HG03095 (cell line): ENCODE data around the gene ABHD5.
"Not testable (repeated sequence)": the region's sequence is repeated elsewhere in the genome, so short reads cannot be mapped to it uniquely, and the experiment has no call there.

Experiments used
- ATAC-seq: cut with Tn5 transposase; IDR thresholded peaks from one replicate; pipeline ENCODE4 v1.9.1; 2021; ENCODE audit warnings: moderate library complexity; ENCODE audit not compliant: unreplicated experiment

The ABHD5 gene

DNA sequence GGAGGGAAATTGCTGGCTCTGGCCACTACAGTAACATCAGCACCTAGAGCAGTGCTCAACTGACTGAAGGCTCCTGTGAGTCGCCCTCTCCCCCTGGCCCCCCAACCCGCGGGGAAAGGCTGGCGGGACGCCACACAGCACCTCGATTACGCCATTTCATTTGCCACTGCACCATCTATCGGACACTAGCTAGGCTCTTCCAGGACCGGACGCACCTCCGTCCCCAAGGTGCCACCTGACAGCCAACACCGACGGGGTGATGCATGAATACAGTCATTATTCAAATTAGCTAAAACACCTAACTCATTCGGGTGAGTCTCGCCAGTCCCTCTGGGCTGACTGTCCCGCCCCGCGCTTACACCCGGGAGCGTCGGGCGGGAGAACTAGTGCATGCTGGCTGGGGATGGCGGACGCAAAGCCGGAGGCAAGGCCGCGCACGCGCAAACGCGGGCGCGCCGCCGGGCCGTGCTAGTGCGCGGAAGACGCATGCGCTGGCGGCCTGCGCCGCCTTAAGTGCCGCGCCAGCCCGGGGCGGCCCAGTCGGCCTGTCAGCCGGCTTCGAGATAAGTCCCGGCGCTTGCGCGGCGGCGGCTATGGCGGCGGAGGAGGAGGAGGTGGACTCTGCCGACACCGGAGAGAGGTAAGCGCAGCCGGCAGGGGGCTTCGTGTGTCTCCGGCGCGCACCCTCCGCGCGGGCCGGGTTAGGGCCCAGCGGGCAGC, at the start of gene ABHD5:
TSS of gene ABHD5 (plus strand) at position 539 of the 720 bp plus-strand sequence. CDS start at position 594, 55 bp downstream.
- ATAC-seq = peak; percentile 80

DNA sequence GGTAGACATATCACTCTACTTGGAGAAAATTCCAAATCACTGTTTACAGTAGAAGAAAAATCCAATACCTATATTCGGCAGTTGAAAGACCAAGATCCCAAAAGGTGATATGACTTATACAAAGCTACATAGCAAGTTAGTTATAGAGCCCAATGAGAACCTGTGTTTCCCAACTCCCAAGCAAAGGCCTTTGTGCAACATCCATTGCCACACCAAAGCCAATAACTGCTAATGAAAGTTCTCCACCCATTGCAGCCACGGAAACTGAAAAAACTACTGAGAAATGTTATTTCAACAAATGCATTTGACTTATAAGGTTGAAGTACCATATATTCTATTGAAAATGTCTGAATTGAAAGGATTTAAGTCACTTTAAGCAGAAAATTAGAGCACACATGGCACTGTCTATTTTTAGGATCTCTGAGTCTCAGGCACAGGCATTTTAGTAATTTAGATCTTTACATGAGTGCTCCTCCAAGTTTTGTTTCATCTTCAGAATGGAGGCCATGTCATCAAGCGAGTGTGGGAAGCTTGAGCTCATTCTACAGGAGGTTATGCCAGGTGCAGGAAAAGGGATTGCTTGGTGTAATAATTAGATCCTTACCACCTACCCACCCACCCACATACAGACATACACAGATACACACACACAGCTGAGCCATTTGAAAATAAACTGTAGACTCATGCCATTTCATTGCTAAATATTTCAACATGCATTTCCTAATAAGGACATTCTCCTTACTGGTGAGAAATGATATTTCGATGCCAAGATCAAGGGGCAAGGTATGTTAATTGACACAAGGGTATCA, 49.2 kb upstream of the ABHD5 start:
- no peak for ATAC-seq

- no peak for ATAC-seq
Observed at GRCh38 chr3:43644443-43644842, 46.3 kb upstream of the ABHD5 start.

- ATAC-seq = no peak
Observed at GRCh38 chr3:43647331-43648166, 43.2 kb upstream of the ABHD5 start.

DNA sequence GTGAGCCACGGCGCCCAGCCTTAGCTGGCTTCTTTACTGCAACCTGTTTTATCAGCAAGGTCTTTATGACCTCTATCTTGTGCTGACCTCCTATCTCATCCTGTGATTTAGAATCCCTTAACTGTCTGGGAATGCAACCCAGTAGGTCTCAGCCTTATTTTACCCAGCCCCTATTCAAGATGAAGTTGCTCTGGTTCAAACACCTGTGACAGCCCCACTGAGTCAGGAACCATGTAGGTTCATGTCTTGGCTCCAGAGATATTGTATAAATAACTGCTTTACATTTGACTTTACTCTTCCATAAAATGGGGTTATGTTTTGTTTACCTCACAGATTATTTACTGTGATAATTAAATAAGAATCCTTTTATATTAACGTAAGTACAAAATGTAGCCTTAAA, 41.8 kb upstream of the ABHD5 start:
- no peak for ATAC-seq

DNA sequence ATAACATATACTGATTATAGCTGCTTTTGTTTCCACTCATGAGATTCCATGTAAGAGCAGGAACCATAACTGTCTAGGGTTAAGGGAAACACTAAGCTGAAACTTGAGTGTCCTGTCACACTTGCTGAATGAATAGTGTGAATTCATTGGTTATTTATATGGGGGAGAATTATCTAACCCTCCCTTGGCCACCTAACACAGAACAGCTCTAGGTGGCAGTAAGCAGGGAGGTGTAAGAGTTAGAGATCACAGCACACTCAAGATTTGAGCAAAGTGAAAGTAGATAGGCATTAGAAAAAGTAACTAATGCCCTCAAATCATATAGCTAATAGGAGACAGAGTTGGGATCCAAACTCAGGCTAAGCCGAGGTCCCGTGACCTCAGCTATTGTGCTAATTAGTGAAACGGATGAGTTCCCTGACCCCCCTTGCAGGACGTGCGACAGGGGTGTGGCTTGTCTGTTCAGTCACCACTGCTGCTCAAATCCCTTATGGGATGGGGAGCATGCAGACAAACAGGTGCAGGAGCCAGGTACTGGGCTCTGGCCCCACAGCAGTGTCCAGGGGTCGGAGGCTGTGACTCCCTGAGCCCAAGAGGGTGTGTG, 41.3 kb upstream of the ABHD5 start:
- no peak for ATAC-seq

DNA sequence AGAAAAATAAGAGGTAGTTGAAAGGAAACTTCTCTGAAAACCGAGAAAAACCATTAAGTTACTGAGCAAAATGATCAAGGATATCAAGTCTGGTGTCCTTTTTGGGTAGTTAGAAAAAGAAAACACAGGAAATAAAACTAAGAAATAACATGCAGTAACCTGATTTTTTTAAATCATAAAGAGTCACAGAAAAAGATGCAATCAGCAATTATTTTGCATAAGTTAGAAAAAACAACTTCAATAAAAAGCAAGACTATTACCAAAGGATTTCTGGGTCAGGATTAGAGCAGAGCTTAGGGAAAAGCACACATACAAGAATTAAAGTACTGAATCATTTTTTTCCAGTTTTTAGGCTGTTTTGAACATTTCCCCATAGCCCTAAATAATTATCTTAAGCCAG, 40.4 kb upstream of the ABHD5 start:
- no peak for ATAC-seq

GRCh38 chr3:43656390-43656789, 34.3 kb upstream of the ABHD5 start:
- ATAC-seq = not testable (repeated sequence)

DNA sequence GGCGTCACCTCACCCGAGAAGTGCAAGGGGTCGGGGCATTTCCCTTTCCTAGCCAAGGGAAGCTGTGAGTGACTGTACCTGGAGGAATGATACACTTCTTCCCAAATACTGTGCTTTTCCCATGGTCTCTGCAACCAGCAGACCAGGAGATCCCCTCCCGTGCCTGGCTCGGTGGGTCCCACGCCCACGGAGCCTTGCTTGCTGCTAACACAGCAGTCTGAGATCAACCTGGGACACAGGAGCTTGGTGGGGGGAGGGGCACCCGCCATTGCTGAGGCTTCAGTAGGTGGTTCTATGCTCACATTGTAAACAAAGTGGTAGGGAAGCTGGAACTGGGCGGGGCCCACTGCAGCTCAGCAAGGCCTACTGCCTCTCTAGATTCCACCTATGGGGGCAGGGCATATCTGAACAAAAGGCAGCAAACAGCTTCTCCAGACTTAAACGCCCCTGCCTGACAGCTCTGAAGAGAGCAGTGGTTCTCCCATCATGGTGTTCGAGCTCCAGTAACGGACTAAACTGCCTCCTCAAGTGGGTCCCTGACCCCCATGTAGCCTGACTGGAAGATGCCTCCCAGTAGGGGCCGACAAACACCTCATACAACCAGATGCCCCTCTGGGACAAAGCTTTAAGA, 31.4 kb upstream of the ABHD5 start:
- no peak for ATAC-seq

- ATAC-seq = not testable (repeated sequence)
Observed at GRCh38 chr3:43661376-43661775, 29.4 kb upstream of the ABHD5 start.

DNA sequence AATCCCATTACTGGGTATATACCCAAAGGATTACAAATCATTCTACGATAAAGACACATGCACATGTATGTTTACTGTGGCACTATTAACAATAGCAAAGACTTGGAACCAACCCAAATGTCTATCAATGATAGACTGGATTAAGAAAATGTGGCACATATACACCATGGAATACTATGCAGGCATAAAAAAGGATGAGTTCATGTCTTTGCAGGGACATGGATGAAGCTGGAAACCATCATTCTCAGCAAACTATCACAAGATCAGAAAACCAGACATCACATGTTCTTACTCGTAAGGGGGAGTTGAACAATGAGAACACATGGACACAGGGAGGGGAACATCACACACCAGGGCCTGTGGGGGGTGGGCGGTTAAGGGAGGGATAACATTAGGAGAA, 25.7 kb upstream of the ABHD5 start:
- not testable (repeated sequence) for ATAC-seq

- ATAC-seq = no peak
Observed at GRCh38 chr3:43670635-43671522, 19.9 kb upstream of the ABHD5 start.

DNA sequence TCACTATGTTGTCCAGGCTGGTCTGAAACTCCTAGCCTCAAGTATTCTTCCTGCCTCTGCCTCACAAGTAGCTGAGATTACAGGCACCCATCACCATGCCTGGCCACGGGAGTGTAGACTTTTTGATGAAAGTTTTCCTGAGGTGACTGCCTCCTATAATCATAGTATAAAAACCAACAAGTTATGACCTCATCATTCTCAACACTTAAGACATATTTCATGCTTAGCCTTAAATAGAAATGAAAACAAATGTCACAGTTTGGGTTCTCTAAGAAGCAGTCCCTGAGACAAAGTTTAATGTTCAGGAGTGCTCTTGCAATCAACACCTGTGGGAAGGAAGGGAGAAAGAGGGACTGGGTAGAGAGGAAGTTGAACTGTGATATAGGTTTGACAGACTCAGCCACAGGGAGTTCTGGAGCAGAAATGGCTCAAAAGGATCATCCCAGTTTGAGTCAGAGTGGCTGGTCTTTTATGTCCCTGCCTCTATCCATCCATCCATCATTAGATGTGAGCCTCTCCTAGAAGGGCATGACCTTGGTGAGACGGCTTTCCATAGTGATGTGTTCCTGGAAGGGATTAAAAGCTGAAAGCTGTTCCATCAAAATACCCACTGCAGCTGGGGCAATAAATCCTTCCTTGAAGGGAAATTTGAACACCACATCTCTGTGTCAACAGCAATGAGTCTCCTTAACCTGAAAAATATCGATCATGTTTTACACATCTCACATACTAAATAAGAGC, 16.2 kb upstream of the ABHD5 start:
- no peak for ATAC-seq

DNA sequence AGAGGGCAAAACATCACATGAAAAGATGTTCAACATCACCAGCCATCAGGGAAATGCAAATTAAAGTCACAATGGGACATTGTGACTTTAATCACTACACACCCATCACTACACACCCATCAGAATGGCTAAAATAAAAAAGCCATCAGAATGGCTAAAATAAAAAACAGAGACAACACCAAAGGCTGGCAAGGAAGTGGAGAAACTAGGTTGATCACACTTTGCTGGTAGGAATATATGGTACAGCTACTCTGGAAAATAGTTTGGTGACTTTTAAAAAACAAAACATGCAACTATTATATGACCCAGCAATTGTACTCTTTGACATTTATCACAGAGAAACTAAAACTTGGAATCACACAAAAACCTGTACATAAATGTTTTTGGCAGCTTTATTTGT, 15.1 kb upstream of the ABHD5 start:
- ATAC-seq = no peak

- ATAC-seq = no peak
Observed at GRCh38 chr3:43676441-43676840, 14.3 kb upstream of the ABHD5 start.

GRCh38 chr3:43678375-43678774, 12.4 kb upstream of the ABHD5 start:
- not testable (repeated sequence) for ATAC-seq

GRCh38 chr3:43678887-43679449, 11.8 kb upstream of the ABHD5 start:
- not testable (repeated sequence) for ATAC-seq

GRCh38 chr3:43680857-43681256, 9.9 kb upstream of the ABHD5 start:
- not testable (repeated sequence) for ATAC-seq
